GM12892 (cell line): ENCODE data around the gene NUDT8.
A peak's percentile ranks its signal among the peaks of the same experiment; 100 is the strongest.

Source experiments
- POLR2A ChIP-seq: IDR thresholded peaks from 2 replicates; pipeline ENCODE4 v1.6.1; 2011; ENCODE audit warnings: low read depth, low read length, control low read depth
- POLR2AphosphoS5 ChIP-seq: IDR thresholded peaks from 2 replicates; pipeline ENCODE4 v1.6.1; 2011; ENCODE audit warnings: low read depth, low read length, control low read depth

- TF ChIP-seq POLR2A (peak; percentile 98), POLR2AphosphoS5 (peak; percentile 96)
Measured at GRCh38 chr11:67583247-67584204, 46.2 kb downstream of the NUDT8 start, which contains the start of gene GSTP1.
